NCI-H128 (cell line): ENCODE measurements around the gene MACROD2.
"Not testable (repeated sequence)": the region's sequence is repeated elsewhere in the genome, so short reads cannot be mapped to it uniquely, and the experiment has no call there.

Source experiments
- DNase-seq: peaks from one replicate; lab custom pipeline; 2025; ENCODE audit not compliant: unreplicated experiment; lab: John Stamatoyannopoulos, UW

MACROD2 gene

DNA sequence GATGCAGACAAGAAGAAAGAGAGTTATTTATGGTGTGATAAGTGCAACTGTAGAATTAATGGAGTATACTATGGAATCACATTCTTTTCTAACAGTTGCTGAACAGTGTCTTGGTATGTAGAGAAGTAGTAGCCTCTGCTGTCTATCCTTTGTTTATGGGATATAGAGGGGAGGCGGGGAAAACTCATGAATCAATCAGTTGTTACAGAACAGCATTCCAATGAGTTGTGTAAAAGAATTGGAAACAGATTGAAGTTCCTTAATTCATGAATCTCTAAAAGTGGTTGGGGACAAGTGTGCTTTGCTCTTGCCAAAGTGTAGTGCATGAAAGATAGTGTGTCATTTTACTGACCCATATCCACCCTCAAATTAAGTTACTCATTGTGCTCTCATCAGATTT, 264.4 kb downstream of the MACROD2 start:
- DNase-seq, result no peak

DNA sequence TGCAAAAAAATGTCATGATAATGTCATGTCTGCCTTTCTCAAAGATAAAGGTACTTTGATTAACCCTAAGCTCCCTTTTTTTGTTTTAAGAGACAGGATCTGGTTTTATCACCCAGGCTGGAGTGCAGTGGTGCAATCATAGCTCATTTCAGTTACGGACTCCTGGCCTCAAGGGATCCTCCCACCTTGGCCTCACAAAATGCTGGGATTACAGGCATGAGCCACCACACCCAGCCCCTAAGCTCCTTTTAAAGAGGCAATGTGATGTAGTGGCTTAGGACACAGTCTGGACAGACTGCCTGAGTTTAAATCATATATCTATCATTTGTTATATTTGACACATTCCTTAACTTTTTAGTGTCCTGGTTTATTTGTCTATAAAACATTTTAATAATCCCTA, 265.1 kb downstream of the MACROD2 start:
- no peak for DNase-seq

DNA sequence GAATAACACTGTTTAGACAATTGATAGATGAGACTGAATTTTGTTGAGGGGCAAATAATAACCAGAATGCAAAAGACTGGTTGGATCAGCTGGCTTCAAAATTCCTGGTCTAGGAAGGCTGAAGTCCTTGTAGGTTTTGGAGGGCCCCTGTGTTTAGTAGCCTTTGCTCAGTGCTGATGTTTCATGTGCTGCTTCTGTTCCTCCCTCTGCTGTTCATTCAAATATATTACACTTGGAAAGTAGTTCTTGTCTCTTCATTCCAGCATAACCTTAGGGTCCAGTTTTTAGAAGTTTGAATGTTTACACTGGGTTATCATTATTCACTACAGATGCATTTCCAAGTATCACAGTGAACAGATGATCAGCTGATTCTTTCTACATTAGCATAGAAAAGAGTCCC, 269.6 kb downstream of the MACROD2 start:
- no peak for DNase-seq

DNA sequence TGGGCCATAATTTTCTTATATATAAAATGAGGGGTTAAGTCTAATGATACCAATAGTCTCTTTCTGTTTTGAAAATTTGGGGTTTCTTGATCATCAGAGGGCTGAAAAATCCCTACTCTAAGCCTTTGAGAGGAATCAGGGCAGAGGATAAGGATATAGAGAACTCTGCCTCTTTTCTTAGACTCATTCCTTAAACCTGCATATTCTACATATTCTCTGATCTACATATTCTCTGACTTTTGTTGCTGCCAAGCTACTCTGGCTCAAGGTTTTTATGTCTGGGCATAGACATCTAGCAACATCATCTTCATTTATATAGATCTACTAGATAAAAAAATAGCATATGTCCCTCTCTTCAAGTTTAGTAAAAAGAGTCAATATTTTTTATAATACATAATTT, 270.9 kb downstream of the MACROD2 start:
- DNase-seq, result no peak

DNA sequence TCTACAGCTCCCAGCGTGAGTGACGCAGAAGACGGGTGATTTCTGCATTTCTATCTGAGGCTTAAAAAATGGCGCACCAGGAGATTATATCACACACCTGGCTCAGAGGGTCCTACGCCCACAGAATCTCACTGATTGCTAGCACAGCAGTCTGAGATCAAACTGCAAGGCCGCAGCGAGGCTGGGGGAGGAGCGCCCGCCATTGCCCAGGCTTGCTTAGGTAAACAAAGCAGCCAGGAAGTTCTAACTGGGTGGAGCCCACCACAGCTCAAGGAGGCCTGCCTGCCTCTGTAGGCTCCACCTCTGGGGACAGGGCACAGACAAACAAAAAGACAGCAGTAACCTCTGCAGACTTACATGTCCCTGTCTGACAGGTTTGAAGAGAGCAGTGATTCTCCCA, 275.4 kb downstream of the MACROD2 start:
- not testable (repeated sequence) for DNase-seq

DNA sequence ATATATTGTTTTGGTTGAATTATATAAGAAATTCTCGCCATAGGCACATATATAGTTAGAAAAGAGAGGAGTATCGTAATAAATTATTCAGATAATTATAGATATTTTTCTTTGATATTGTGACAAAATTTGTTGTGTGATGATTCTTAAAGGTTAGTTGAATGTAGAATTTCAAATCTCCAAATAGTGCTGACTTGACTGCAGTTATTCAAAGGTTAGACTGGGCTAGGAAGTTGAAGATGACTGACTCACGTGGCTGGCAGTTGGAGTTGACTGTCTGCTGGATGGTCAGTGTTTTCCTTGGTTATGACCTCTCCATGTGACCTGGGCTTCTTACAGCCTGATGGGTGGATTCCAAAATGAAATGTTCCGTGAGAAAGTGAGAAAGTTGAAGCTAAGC, 286.8 kb downstream of the MACROD2 start:
- no peak for DNase-seq

- no peak for DNase-seq
Measured at GRCh38 chr20:14284443-14284842, 289.1 kb downstream of the MACROD2 start.

DNA sequence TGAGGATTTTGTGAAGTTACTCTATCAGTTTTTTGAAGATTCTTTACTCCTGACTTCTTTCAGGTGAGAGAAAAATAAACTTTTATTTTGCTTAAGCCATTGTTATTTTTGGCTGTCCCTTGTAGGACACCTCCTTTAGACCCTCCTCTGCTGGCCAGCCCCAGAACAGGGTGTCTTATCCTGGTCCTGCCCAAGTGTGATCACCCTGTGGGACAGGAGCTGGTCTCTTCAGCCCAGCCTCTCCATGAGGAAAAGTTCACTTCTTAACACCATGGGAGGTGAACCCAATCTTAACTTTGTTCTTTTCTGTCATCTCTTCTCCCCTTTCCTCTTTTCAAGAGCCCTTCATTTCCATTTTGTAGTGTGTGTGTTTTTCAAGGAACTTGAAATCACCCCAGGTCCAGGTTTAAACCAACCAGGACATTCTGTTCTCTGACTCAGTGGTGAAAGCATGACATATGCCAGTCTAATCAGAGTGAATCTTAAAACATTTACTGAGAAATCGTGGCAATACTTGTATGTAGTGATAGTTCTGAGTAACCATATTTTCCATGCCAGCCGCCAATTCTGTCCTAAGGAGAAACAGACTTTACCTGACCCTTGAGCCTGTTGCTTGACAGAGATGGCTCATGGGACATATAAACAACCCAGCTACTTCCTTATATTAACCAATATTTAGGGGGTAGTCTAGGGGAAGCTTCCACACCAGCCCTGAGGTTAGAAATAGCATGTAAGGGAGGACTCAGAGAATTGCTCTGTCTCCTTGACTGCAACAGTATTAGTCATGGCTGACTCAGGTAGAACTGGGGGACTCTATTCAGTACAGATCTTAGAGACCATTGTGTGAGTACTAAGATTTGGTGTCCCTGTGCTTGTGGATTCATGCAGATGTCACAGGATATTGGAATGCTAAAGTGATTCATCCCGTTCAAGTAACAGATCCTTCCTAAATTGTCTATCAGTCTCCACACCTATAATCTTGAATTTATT, 293.3 kb downstream of the MACROD2 start:
- DNase-seq, result no peak

- DNase-seq, result no peak
Measured at GRCh38 chr20:14291502-14291901, 296.2 kb downstream of the MACROD2 start.

- no peak for DNase-seq
Measured at GRCh38 chr20:14295238-14295637, 299.9 kb downstream of the MACROD2 start.

DNA sequence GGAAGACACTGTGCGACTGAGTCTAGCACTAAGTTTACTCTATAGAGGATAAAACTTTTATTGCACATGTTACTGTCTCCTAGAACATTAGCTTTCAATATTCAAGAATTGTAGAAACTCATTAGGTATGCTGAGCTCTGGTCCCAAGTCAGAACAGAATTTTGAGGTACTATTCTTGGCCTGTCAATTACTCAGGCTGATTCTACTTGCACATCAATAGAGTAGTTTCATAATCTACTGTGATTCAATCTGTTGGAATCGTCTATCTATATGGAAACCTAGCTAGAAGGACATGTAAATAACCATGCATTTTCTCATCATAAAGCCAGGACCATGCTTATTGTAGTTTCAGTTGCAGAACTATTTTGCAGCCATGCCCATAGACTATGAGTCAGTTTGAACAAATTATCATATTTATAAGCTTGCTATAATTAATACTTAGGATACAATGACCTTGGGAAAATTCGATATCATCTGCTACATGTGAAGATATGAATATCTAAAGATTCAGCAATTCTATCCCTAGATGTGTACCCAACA, 300.5 kb downstream of the MACROD2 start:
- DNase-seq, result no peak

DNA sequence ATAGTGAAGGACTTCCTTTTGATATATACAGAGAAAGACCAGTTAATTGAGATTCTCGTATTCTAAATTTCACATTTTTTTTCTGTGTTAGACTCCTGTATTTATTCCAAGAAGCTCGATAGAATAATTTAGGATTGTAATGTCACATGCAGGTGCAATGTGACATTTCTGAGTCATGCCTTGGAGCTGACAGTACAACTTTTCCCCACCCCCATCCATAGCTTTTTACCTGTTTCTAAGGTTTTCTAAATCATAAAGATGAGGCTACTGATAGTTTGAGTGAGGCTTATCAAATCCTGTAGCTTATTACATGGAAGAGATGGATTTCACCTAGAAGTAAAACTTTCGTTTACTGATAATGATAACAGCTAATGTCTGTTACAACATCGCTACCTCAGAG, 304.5 kb downstream of the MACROD2 start:
- no peak for DNase-seq

GRCh38 chr20:14303106-14303505, 307.8 kb downstream of the MACROD2 start:
- DNase-seq, result no peak

GRCh38 chr20:14303651-14304050, 308.3 kb downstream of the MACROD2 start:
- no peak for DNase-seq

DNA sequence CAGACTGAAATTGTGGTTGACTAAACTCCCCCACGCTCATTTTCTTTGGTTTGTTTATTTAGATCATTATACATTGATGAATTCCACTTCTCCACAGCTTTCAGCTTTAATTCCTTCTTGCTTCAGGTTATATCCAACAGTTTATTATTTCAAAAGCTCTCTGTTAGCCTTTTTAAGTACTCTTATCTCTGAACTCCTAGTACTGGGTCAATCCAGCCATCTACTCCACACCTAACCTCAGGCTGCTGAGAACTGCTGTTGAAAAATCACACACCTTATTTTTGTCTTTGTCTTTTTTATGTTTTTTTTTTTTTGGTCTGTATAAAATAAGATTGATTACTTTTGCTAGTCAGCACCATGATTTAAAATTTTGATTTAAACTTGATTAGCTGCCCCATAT, 309.2 kb downstream of the MACROD2 start:
- DNase-seq, result no peak

DNA sequence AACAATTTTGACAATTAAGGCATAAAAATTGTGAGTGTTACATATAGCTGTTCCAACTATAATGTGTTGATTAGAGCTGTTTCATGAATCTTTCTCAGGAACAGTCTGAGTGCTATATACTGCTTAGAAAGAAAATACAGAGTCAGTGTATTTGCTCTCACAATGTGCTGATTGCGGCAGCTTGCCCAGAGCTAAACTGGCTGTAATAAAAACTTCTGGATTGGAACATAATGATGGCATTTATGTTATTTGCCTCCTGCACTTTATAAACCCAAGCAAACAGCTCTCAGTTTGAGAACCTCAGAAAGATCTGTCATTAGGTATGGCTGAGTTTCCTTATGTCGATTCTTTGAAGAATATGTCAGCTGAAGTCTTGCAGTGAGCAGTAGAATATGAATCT, 312.6 kb downstream of the MACROD2 start:
- no peak for DNase-seq

DNA sequence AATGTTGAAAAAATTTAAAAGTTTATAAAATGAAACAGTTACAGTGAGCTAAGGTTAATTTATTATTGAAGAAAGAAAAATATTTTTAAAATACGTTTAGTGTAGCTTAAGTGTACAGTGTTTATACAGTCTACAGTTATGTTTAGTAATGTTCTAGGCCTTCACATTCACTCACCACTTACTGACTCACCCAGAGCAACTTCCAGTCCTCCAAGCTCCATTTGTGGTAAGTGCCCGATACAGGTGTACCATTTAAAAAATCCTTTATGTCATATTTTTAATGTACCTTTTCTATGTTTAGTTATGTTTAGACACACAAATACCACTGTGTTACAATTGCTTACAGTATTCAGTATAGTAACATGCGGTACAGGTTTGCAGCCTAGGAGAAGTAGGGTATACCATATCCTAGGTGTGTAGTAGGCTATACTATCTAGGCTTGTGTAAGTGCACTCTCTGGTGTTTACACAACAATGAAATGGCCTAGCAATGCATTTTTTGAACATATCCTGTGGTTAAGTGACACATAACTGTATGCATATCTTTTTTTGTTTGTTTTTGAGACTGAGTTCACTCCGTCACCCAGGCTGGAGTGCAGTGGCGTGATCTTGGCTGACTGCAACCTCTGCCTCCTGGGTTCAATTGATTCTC, 315.8 kb downstream of the MACROD2 start:
- DNase-seq, result no peak

- DNase-seq, result no peak
Measured at GRCh38 chr20:14312001-14312400, 316.7 kb downstream of the MACROD2 start.

DNA sequence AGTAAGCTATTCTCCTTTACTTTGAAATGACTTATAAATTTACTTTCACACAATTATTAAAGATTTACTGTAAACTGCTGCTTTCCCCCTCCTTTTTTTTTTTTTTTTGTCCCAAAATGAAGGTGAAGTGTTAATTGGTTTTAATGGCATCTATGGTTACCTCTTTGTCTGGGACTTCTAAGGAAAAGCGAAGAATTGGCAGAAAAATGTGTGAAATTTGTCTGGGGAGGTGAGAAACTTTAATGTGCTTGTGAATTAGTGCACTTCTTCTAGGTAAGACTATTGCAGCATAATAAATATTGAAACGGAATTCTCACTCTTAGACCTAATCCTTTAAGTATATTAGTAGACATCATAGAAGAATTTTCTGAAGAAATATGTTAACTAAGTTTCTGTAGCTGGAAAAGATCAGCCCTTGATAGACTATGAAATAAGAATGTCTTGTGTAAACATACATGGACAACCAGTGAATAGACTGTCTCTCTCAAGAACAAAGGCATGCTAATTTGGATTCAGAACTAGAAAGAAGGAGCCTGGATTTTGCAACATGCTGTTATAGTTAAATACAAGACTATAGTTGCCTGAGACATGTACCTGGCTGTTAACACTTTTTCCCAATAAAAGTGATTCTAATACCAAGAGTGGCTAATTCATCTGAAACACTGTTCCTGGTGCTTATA, 318.2 kb downstream of the MACROD2 start:
- DNase-seq, result no peak

- DNase-seq, result no peak
Measured at GRCh38 chr20:14319704-14320103, 324.4 kb downstream of the MACROD2 start.

GRCh38 chr20:14331646-14332045, 336.3 kb downstream of the MACROD2 start:
- DNase-seq, result no peak
